ENCODE results near the gene GLUL.

- TF ChIP-seq CTCF (IDR thresholded peaks at IDR 0.05) (no peak), POLR2AphosphoS5 (IDR thresholded peaks at IDR 0.05) (no peak)
Measured at GRCh38 chr1:182370532-182370931, 21.1 kb downstream of the GLUL start.

Data from breast epithelium (tissue), 3 donors.